H9 (cell line): Measurements from ENCODE around the gene SLC4A9. TPM values are rescaled to one million over a fixed set of nuclear protein-coding genes. Genes with fewer than 3 reads are reported as not detected.

Experiments
- DNase-seq: peaks from one replicate; pipeline ENCODE4 v3.0.0-alpha.2; 2017
- H2AFZ ChIP-seq: one replicate; pipeline ENCODE4 v1.6.1; 2013; ENCODE audit warnings: mild to moderate bottlenecking, low read length, control low read depth, moderate library complexity
- H2AK5ac ChIP-seq: 2 replicates; pipeline ENCODE4 v1.6.1; 2013; ENCODE audit warnings: low read length, control low read depth, mixed read lengths; ENCODE audit not compliant: insufficient read length
- H2BK120ac ChIP-seq: one replicate; pipeline ENCODE4 v1.6.1; 2013; ENCODE audit warnings: low read depth, mild to moderate bottlenecking, low read length, control low read depth, inconsistent platforms; ENCODE audit not compliant: poor library complexity, severe bottlenecking
- H2BK12ac ChIP-seq: 2 replicates; pipeline ENCODE4 v1.6.1; 2013; ENCODE audit warnings: low read length, control low read depth, mixed read lengths, low read depth; ENCODE audit not compliant: insufficient read length
- H2BK15ac ChIP-seq: 2 replicates; pipeline ENCODE4 v1.6.1; 2013; ENCODE audit warnings: low read depth, low read length, control low read depth
- H2BK20ac ChIP-seq: one replicate; pipeline ENCODE4 v1.6.1; 2013; ENCODE audit warnings: low read depth, mild to moderate bottlenecking, low read length, control low read depth, inconsistent platforms; ENCODE audit not compliant: poor library complexity, severe bottlenecking
- H2BK5ac ChIP-seq: 2 replicates; pipeline ENCODE4 v1.6.1; 2013; ENCODE audit warnings: low read length, control low read depth, mixed read lengths; ENCODE audit not compliant: insufficient read length
- H3K14ac ChIP-seq: 2 replicates; pipeline ENCODE4 v1.6.1; 2013; ENCODE audit warnings: low read length, control low read depth; ENCODE audit not compliant: insufficient read depth
- H3K18ac ChIP-seq: 2 replicates; pipeline ENCODE4 v1.6.1; 2013; ENCODE audit warnings: low read depth, mild to moderate bottlenecking, mixed read lengths, low read length, control low read depth; ENCODE audit not compliant: insufficient read length
- H3K23ac ChIP-seq: 2 replicates; pipeline ENCODE4 v1.6.1; 2013; ENCODE audit warnings: low read length, control low read depth, mixed read lengths, low read depth; ENCODE audit not compliant: insufficient read length
- H3K23me2 ChIP-seq: 2 replicates; pipeline ENCODE4 v1.6.1; 2013; ENCODE audit warnings: low read depth, mild to moderate bottlenecking, mixed read lengths, low read length, control low read depth; ENCODE audit not compliant: insufficient read length, poor library complexity, severe bottlenecking
- H3K27ac ChIP-seq: 2 replicates; pipeline ENCODE4 v1.5.1; 2013; ENCODE audit warnings: low read length, control low read depth, mixed read lengths, low read depth; ENCODE audit not compliant: insufficient read length
- H3K27me3 ChIP-seq: 2 replicates; pipeline ENCODE4 v1.6.1; 2013; ENCODE audit warnings: low read length, control low read depth, inconsistent platforms; ENCODE audit not compliant: insufficient read depth
- H3K4ac ChIP-seq: 2 replicates; pipeline ENCODE4 v1.6.1; 2013; ENCODE audit warnings: low read depth, mild to moderate bottlenecking, control low read depth, inconsistent platforms, low read length, moderate library complexity
- H3K4me1 ChIP-seq: 2 replicates; pipeline ENCODE4 v1.6.1; 2013; ENCODE audit warnings: low read length, control low read depth, inconsistent platforms; ENCODE audit not compliant: insufficient read depth
- H3K4me2 ChIP-seq: 2 replicates; pipeline ENCODE4 v1.6.1; 2013; ENCODE audit warnings: low read length, control low read depth, mixed read lengths; ENCODE audit not compliant: insufficient read length, insufficient read depth
- H3K56ac ChIP-seq: 2 replicates; pipeline ENCODE4 v1.6.1; 2013; ENCODE audit warnings: low read depth, mild to moderate bottlenecking, mixed read lengths, low read length, control low read depth; ENCODE audit not compliant: insufficient read length
- H3K79me1 ChIP-seq: 2 replicates; pipeline ENCODE4 v1.6.1; 2013; ENCODE audit warnings: low read depth, mild to moderate bottlenecking, moderate library complexity, low read length, control low read depth, inconsistent platforms; ENCODE audit not compliant: insufficient read depth, poor library complexity, severe bottlenecking
- H3K79me2 ChIP-seq: 2 replicates; pipeline ENCODE4 v1.6.1; 2013; ENCODE audit warnings: low read length, control low read depth, inconsistent platforms; ENCODE audit not compliant: insufficient read depth
- H3K9ac ChIP-seq: 2 replicates; pipeline ENCODE4 v1.6.1; 2013; ENCODE audit warnings: low read length, control low read depth, mixed read lengths; ENCODE audit not compliant: insufficient read length; ENCODE audit errors: extremely low read depth
- H3K9me3 ChIP-seq: one replicate; pipeline ENCODE4 v1.6.1; 2013; ENCODE audit warnings: low read depth, low read length, inconsistent platforms; ENCODE audit not compliant: control insufficient read depth
- H3T11ph ChIP-seq: one replicate; pipeline ENCODE4 v1.6.1; 2013; ENCODE audit warnings: mild to moderate bottlenecking, low read length, control low read depth, inconsistent platforms
- H4K20me1 ChIP-seq: one replicate; pipeline ENCODE4 v1.6.1; 2013; ENCODE audit not compliant: control insufficient read depth, insufficient read length, insufficient read depth
- H4K5ac ChIP-seq: 2 replicates; pipeline ENCODE4 v1.6.1; 2013; ENCODE audit warnings: low read depth, mild to moderate bottlenecking, mixed read lengths, low read length, control low read depth; ENCODE audit not compliant: insufficient read length
- H4K8ac ChIP-seq: replicated peaks from 2 replicates; pipeline ENCODE4 v1.6.1; 2013; ENCODE audit warnings: low read length, control low read depth, mixed read lengths, low read depth; ENCODE audit not compliant: insufficient read length
- H4K91ac ChIP-seq: 2 replicates; pipeline ENCODE4 v1.6.1; 2013; ENCODE audit warnings: low read depth, mild to moderate bottlenecking, moderate library complexity, mixed read lengths, low read length, control low read depth; ENCODE audit not compliant: insufficient read length
- H3K27ac Mint-ChIP-seq, 3 experiments: 2 replicates in 2 of 3; 3 replicates in 1 of 3; pipeline ENCODE4 v1.8.0; 2020 to 2021; ENCODE audit warnings: mixed read lengths in 3 of 3, mild to moderate bottlenecking in 1 of 3, moderate library complexity in 1 of 3
- H3K27me3 Mint-ChIP-seq: 2 replicates; pipeline ENCODE4 v1.8.0; 2021; ENCODE audit warnings: low read depth, mild to moderate bottlenecking, moderate library complexity, mixed read lengths
- H3K36me3 Mint-ChIP-seq, 3 experiments: 2 replicates in 2 of 3; 3 replicates in 1 of 3; pipeline ENCODE4 v1.8.0; 2020 to 2021; ENCODE audit warnings: low read depth in 3 of 3, mixed read lengths in 3 of 3; ENCODE audit not compliant: insufficient read depth in 1 of 3
- H3K4me1 Mint-ChIP-seq, 2 experiments: 2 replicates each; pipeline ENCODE4 v1.8.0; 2020; ENCODE audit warnings: mixed read lengths in 2 of 2
- H3K4me3 Mint-ChIP-seq, 2 experiments: 2 replicates in 1 of 2; 3 replicates in 1 of 2; pipeline ENCODE4 v1.8.0; 2020 to 2021; ENCODE audit warnings: mild to moderate bottlenecking in 2 of 2, mixed read lengths in 2 of 2, moderate library complexity in 1 of 2
- H3K9me3 Mint-ChIP-seq, 2 experiments: 2 replicates in 1 of 2; 3 replicates in 1 of 2; pipeline ENCODE4 v1.8.0; 2020; ENCODE audit warnings: mild to moderate bottlenecking in 2 of 2, mixed read lengths in 2 of 2, moderate library complexity in 1 of 2
- WGBS: extraction: QIAGEN DNeasy Blood & Tissue Kit; methylation state at CpG from one replicate; pipeline ENCODE4 v1.1.7; 2013; ENCODE audit warnings: missing lambda C conversion rate, low lambda C conversion rate, mixed read lengths; ENCODE audit not compliant: insufficient read length; ENCODE audit errors: extremely low coverage; 5-methylcytosine and 5-hydroxymethylcytosine counted together
- total RNA-seq: library from RNA; stranded (reverse); gene quantifications from 2 replicates; pipeline ENCODE4 v1.2.1, GENCODE V29; 2021
- TF ChIP-seq, protein P1 (sequence below): fragments of 200-600 bp; sonication (generic); conservative IDR thresholded peaks from 3 replicates; pipeline ENCODE4 v1.8.0; 2021; ENCODE audit warnings: antibody characterized with exemption, mild to moderate bottlenecking

The SLC4A9 gene
- total RNA-seq, 1 experiment from 2014 or later = 0.07 TPM

DNA sequence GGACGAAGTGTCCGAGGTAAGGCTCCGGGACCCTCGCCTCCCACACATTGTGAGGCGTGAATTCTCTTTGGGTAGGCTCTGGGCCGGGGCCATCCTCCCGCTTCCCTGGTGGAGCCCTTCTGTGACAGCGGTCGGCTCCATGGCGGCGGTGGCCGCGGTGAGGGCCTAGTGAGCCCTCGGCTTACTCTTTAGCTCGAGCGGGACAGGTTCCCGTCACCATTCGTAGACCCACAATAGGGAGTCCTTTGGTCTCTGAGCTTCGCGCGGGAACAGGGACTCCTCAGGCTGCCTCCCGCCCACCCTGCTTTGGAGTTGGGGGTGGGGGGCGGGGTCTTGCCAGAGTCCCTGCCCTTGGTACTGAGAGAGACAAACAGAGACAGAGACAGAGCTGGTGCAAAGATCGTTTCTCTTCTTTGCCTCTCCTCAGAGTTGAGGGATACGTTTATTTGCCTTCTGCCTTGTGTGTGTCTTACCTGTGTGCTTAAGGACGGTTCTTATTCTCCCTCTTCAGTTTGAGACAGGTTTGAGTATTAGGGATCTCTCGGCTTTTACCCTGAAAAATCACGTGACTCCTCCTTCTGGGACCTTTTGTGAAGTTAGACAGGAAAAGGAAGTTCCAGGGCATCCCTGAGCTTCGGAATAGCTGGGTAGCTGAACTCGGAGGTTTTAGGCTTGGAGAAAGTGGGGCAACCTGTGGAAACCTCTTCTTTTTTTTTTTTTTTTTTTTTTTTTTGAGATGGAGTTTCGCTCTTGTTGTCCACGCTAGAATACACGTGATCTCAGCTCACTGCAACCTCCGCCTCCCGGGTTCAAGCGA, 42.5 kb downstream of the SLC4A9 start:
- no peak overlapping the region for H3T11ph ChIP-seq
- H3K23me2 ChIP-seq = peaks cover 11% of the 10 kb centered on the region
- no peak overlapping the region for H2AK5ac ChIP-seq
- H4K5ac ChIP-seq = no peak overlapping the region
- no peaks in the 10 kb centered on the region; a peak in 1 of 5 replicates for H3K9me3 Mint-ChIP-seq
- H2BK5ac ChIP-seq = no peak overlapping the region
- H3K4me2 ChIP-seq = peak overlapping the region; percentile 87
- H2BK20ac ChIP-seq = no peak overlapping the region
- peak overlapping the region; percentile 48 for H4K91ac ChIP-seq
- no peak overlapping the region for H3K4ac ChIP-seq
- no peaks in the 10 kb centered on the region for H3K79me1 ChIP-seq
- TF ChIP-seq, protein P1, sequence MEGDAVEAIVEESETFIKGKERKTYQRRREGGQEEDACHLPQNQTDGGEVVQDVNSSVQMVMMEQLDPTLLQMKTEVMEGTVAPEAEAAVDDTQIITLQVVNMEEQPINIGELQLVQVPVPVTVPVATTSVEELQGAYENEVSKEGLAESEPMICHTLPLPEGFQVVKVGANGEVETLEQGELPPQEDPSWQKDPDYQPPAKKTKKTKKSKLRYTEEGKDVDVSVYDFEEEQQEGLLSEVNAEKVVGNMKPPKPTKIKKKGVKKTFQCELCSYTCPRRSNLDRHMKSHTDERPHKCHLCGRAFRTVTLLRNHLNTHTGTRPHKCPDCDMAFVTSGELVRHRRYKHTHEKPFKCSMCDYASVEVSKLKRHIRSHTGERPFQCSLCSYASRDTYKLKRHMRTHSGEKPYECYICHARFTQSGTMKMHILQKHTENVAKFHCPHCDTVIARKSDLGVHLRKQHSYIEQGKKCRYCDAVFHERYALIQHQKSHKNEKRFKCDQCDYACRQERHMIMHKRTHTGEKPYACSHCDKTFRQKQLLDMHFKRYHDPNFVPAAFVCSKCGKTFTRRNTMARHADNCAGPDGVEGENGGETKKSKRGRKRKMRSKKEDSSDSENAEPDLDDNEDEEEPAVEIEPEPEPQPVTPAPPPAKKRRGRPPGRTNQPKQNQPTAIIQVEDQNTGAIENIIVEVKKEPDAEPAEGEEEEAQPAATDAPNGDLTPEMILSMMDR = no peak
- no peaks in the 10 kb centered on the region for H3K27me3 ChIP-seq
- H3K27ac Mint-ChIP-seq = peak overlapping the region in 1 of 3 experiments; percentile 82; a peak in 3 of 7 replicates
- peaks cover 4 to 16% (median 14%) of the 10 kb centered on the region in 3 experiments; a peak in 5 of 7 replicates for H3K36me3 Mint-ChIP-seq
- peak overlapping the region; percentile 34 for H3K27ac ChIP-seq
- no peak overlapping the region for H4K8ac ChIP-seq
- H3K4me3 Mint-ChIP-seq = no peak overlapping the region
- H3K27me3 Mint-ChIP-seq = no peaks in the 10 kb centered on the region
- peak overlapping the region; percentile 59 for H3K18ac ChIP-seq
- no peak overlapping the region for H2BK120ac ChIP-seq
- whole genome bisulfite sequencing = no CpG with 5 or more reads among the region's 36 CpGs
- peak overlapping the region; percentile 89 for H3K9ac ChIP-seq
- no peak overlapping the region for H2BK12ac ChIP-seq
- peak overlapping the region; percentile 86 for H2AFZ ChIP-seq
- H3K4me1 Mint-ChIP-seq = peaks cover 16 to 49% of the 10 kb centered on the region in 2 experiments
- peaks cover 3% of the 10 kb centered on the region; the same call in 1 of the 2 replicates for H3K4me1 ChIP-seq
- no peaks in the 10 kb centered on the region for H3K9me3 ChIP-seq
- H3K79me2 ChIP-seq = peaks cover 46% of the 10 kb centered on the region; the same call in 1 of the 2 replicates
- peak; percentile 86 for DNase-seq
- no peak overlapping the region for H2BK15ac ChIP-seq
- H3K56ac ChIP-seq = no peak overlapping the region
- no peak overlapping the region for H3K23ac ChIP-seq
- H4K20me1 ChIP-seq = peaks cover 4% of the 10 kb centered on the region
- H3K14ac ChIP-seq = peak overlapping the region; percentile 82
